Adrenal gland (tissue), 5 donors: ENCODE results near the gene TNFSF8.

Source experiments
- CTCF ChIP-seq, 6 experiments: fragments of 450-650 bp in 4 of 6; fragments of 200-600 bp in 2 of 6; sonication (generic) in 1 of 6; IDR thresholded peaks; 1 replicate in 5 of 6; 2 replicates in 1 of 6; pipeline versions ENCODE4 v1.5.1 to v1.8.0; 2016 to 2021; ENCODE audit warnings: antibody characterized with exemption in 6 of 6, mild to moderate bottlenecking in 2 of 6, moderate library complexity in 1 of 6
- POLR2A ChIP-seq, 2 donors: fragments of 450-650 bp; IDR thresholded peaks; one replicate each; pipeline ENCODE4 v1.6.1; 2017; ENCODE audit warnings: antibody characterized with exemption in 2 of 2, mild to moderate bottlenecking in 2 of 2, moderate library complexity in 1 of 2
- donor health status: DM: no; HTN: no; CAD: no.

GRCh38 chr9:114869845-114870244 lies 60.5 kb downstream of the TNFSF8 start:
- no peak for TF ChIP-seq CTCF (IDR thresholded peaks at IDR 0.05)
- TF ChIP-seq POLR2A (IDR thresholded peaks at IDR 0.05) = no peak
